K562 (cell line): ENCODE data around the gene ZFAND3. TPM values are rescaled to one million over a fixed set of nuclear protein-coding genes. Genes with fewer than 3 reads are reported as not detected.

Experiments
- ATAC-seq: fragments of 200-7000 bp; cut with Tn5 transposase; 3 replicates; pipeline ENCODE4 v1.9.1; 2020; ENCODE audit warnings: moderate library complexity
- BruUV-seq: library from RNA; stranded (reverse); fragments of 400-500 nt; replicated peaks from 2 replicates; lab custom pipeline; 2021; lab: Mats Ljungman, UMichigan
- CTCF ChIA-PET: fragments of 300-600 bp; formaldehyde crosslinking; extraction: SDS; loops from one replicate; lab custom pipeline; 2021; ENCODE audit warnings: low intra/inter-chr PET ratio; lab: Yijun Ruan, JAX
- POLR2A ChIA-PET: fragments of 300-600, 350-650 bp; sonication (Branson Sonifier 250); formaldehyde crosslinking; extraction: SDS; loops from one replicate; lab custom pipeline; 2021; ENCODE audit warnings: antibody characterized with exemption, inconsistent platforms; lab: Yijun Ruan, JAX
- DNase-seq, 4 experiments: peaks; one replicate each; pipeline versions ENCODE4 v3.0.0 to v3.0.0-alpha.2; 2011 to 2018; ENCODE audit warnings: low spot score in 3 of 4, mixed read lengths in 3 of 4; ENCODE audit errors: extremely low read depth in 1 of 4
- FAIRE-seq: peaks from 2 replicates; lab custom pipeline; 2011; peaks lifted over from hg19 to GRCh38; lab: Jason Lieb, UNC
- H2AFZ ChIP-seq: 2 replicates; pipeline ENCODE4 v1.6.0; 2011; ENCODE audit warnings: low read depth, low read length, control low read depth, inconsistent platforms
- H3K27ac ChIP-seq: fragments of 200-600 bp; 3 replicates; pipeline ENCODE4 v1.8.0; 2011; ENCODE audit warnings: low read depth, mild to moderate bottlenecking, control low read depth, inconsistent platforms, low read length, moderate library complexity, mixed read lengths; ENCODE audit errors: extremely low read depth
- H3K27me3 ChIP-seq, 2 experiments: fragments of 300-600 bp in 1 of 2; 2 replicates in 1 of 2; 3 replicates in 1 of 2; pipeline versions ENCODE4 v1.6.0 to v1.8.0; 2011; ENCODE audit warnings: inconsistent platforms in 2 of 2, low read length in 2 of 2, mild to moderate bottlenecking in 1 of 2, mixed read lengths in 1 of 2, moderate library complexity in 1 of 2; ENCODE audit not compliant: control insufficient read depth in 2 of 2, insufficient read depth in 2 of 2
- H3K36me3 ChIP-seq: fragments of 300-600 bp; 3 replicates; pipeline ENCODE4 v1.8.0; 2011; ENCODE audit warnings: mild to moderate bottlenecking, low read length, inconsistent platforms; ENCODE audit not compliant: control insufficient read depth, insufficient read depth
- H3K4me1 ChIP-seq, 2 experiments: fragments of 200-600 bp in 1 of 2; replicated peaks in 1 of 2; 2 replicates in 1 of 2; 3 replicates in 1 of 2; pipeline versions ENCODE4 v1.5.1 to v1.8.0; 2011; ENCODE audit warnings: inconsistent platforms in 2 of 2, low read length in 2 of 2, mild to moderate bottlenecking in 1 of 2, mixed read lengths in 1 of 2, moderate library complexity in 1 of 2; ENCODE audit not compliant: control insufficient read depth in 2 of 2, insufficient read depth in 2 of 2
- H3K4me2 ChIP-seq: 2 replicates; pipeline ENCODE4 v1.6.1; 2011; ENCODE audit warnings: low read length, control low read depth, inconsistent platforms, mixed read lengths; ENCODE audit not compliant: insufficient read depth
- H3K4me3 ChIP-seq: fragments of 200-600 bp; sonication (generic), shearing (Covaris generic); 2 replicates; pipeline ENCODE4 v1.5.1; 2016; ENCODE audit warnings: control low read depth, inconsistent platforms
- H3K79me2 ChIP-seq: fragments of 200-600 bp; 3 replicates; pipeline ENCODE4 v1.8.0; 2011; ENCODE audit warnings: low read length, inconsistent platforms; ENCODE audit not compliant: control insufficient read depth, insufficient read depth
- H3K9ac ChIP-seq, 2 experiments: 2 replicates each; pipeline versions ENCODE4 v1.6.0 to v1.6.1; 2011; ENCODE audit warnings: low read depth in 2 of 2, low read length in 2 of 2, control low read depth in 1 of 2, inconsistent platforms in 1 of 2, mild to moderate bottlenecking in 1 of 2, mixed read lengths in 1 of 2; ENCODE audit not compliant: insufficient read depth in 1 of 2
- H3K9me1 ChIP-seq: one replicate; pipeline ENCODE4 v1.6.0; 2011; ENCODE audit warnings: inconsistent platforms, mild to moderate bottlenecking, low read length, moderate library complexity; ENCODE audit not compliant: control insufficient read depth, insufficient read depth
- H3K9me3 ChIP-seq: replicated peaks from 2 replicates; pipeline ENCODE4 v1.5.1; 2011; ENCODE audit warnings: low read depth, low read length, inconsistent platforms; ENCODE audit not compliant: control insufficient read depth, insufficient read depth
- H4K20me1 ChIP-seq: replicated peaks from 2 replicates; pipeline ENCODE4 v1.6.1; 2011; ENCODE audit warnings: low read length, inconsistent platforms, mixed read lengths; ENCODE audit not compliant: control insufficient read depth, insufficient read depth
- ARID3B ChIP-seq: fragments of 250-450 bp; sonication (Bioruptor Pico); IDR thresholded peaks from 2 replicates; pipeline ENCODE4 v1.4.0; 2020; ENCODE audit warnings: borderline replicate concordance
- CTCF ChIP-seq, 3 experiments: IDR thresholded peaks in 2 of 3; conservative IDR thresholded peaks in 1 of 3; 2 replicates each; pipeline ENCODE4 v1.5.1; 2011 to 2012; ENCODE audit warnings: low read length in 3 of 3, mild to moderate bottlenecking in 3 of 3, control low read depth in 2 of 3, improper control_type of control experiment in 1 of 3, inconsistent platforms in 1 of 3, low read depth in 1 of 3, mixed read lengths in 1 of 3, moderate library complexity in 1 of 3; ENCODE audit not compliant: insufficient read depth in 2 of 3
- FOXA1 ChIP-seq: fragments of 450-650 bp; IDR thresholded peaks from 2 replicates; pipeline ENCODE4 v1.6.1; 2016; ENCODE audit warnings: mild to moderate bottlenecking, borderline replicate concordance
- POLR3G ChIP-seq: IDR thresholded peaks from 2 replicates; pipeline ENCODE4 v1.6.1; 2011; ENCODE audit not compliant: insufficient read length, insufficient replicate concordance; ENCODE audit errors: extremely low read depth
- RCOR1 ChIP-seq, 2 experiments: IDR thresholded peaks; 2 replicates each; pipeline ENCODE4 v1.6.1; 2012; ENCODE audit warnings: low read depth in 2 of 2, low read length in 2 of 2, borderline replicate concordance in 1 of 2, improper control_type of control experiment in 1 of 2
- SPI1 ChIP-seq: IDR thresholded peaks from 2 replicates; pipeline ENCODE4 v1.6.1; 2011; ENCODE audit warnings: low read depth, low read length, control low read depth, borderline replicate concordance
- ZFP36 ChIP-seq: fragments of 150-350 bp; IDR thresholded peaks from 2 replicates; pipeline ENCODE4 v1.6.1; 2018; ENCODE audit warnings: low read length, low read depth; ENCODE audit not compliant: partially characterized antibody
- ZNF551 ChIP-seq: fragments of 250-450 bp; sonication (Bioruptor Pico); IDR thresholded peaks from 2 replicates; pipeline ENCODE4 v1.5.0; 2021; ENCODE audit warnings: mild to moderate bottlenecking, moderate library complexity
- WGBS: fragments of 100-300 bp; shearing (Covaris generic); methylation state at CpG from one replicate; pipeline ENCODE4 v1.1.6; 2016; ENCODE audit warnings: low coverage, mixed read lengths; ENCODE audit not compliant: insufficient coverage; ENCODE audit errors: missing lambda C conversion rate; 5-methylcytosine and 5-hydroxymethylcytosine counted together
- in situ Hi-C: fragments of 300-500 bp; cut with MboI; formaldehyde crosslinking; loops from 4 replicates; pipeline ENCODE4 v1.15.0; 2018; ENCODE audit warnings: inconsistent platforms, mixed read lengths
- intact Hi-C: fragments of 100-400 bp; cut with micrococcal nuclease; formaldehyde crosslinking; loops from 2 replicates; pipeline ENCODE4 v1.14.2; 2022
- polyA plus RNA-seq, 8 experiments: library from polyadenylated mRNA; depleted of rRNA in 4 of 8; stranded (reverse) in 5 of 8; unstranded in 3 of 8; fragments of >200 nt; fragmentation: Nextera tagmentation in 2 of 8; fragmentation: Illumina TruSeq in 1 of 8; extraction: Ambion mirVana in 2 of 8; extraction: Trizol in 1 of 8; gene quantifications; 2 replicates each; pipeline versions ENCODE4 v1.2.1 to v1.2.3, GENCODE V29; 2011 to 2014; ENCODE audit warnings: inconsistent platforms in 1 of 8, missing spikeins in 1 of 8
- total RNA-seq, 7 experiments: library from RNA; depleted of rRNA in 6 of 7; stranded (reverse); fragments of >200 nt in 6 of 7; fragmentation: Illumina TruSeq in 2 of 7; extraction: Trizol in 2 of 7; gene quantifications; 2 replicates each; pipeline versions ENCODE4 v1.2.1 to v1.2.3, GENCODE V29; 2011 to 2021; ENCODE audit warnings: low replicate concordance in 1 of 7

ZFAND3 gene
- total and polyA plus RNA-seq, 9 of the 15 experiments (the other 6 are each of a cell fraction or from before 2014, with no cell fraction given) = 0.81 to 26.6 (median 11.8) TPM

- Histone ChIP-seq H3K9ac (no peak overlapping the region), H3K9me1 (no peaks in the 10 kb centered on the region), H4K20me1 (peaks cover 10% of the 10 kb centered on the region; the same call in 1 of the 2 replicates), H3K36me3 (no peaks in the 10 kb centered on the region), H3K4me1 (no peaks in the 10 kb centered on the region; a peak in 1 of 5 replicates), H3K4me2 (no peak overlapping the region), H3K27ac (no peak overlapping the region), H2AFZ (no peak overlapping the region), H3K4me3 (no peak overlapping the region), H3K9me3 (no peaks in the 10 kb centered on the region), H3K27me3 (peaks cover 55 to 79% of the 10 kb centered on the region in 2 experiments), H3K79me2 (no peaks in the 10 kb centered on the region)
- WGBS = 8% methylated on average over 2 of the region's 2 CpGs
- no peak for DNase-seq
- no TSS peak for BruUV-seq
- intact Hi-C loops (no loop called here), in situ Hi-C loops (no loop called here)
- no peak for FAIRE-seq
- ChIA-PET CTCF (no interaction called here), POLR2A (no interaction called here)
- TF ChIP-seq ZFP36 (peak; percentile 79), SPI1 (no peak)
- ATAC-seq = no peak
These were observed 359.0 kb downstream of the ZFAND3 start for GRCh38 chr6:38178584-38178886.

- intact Hi-C loops (no loop called here), in situ Hi-C loops (no loop called here)
- Histone ChIP-seq H3K9me1 (no peaks in the 10 kb centered on the region), H3K9me3 (no peaks in the 10 kb centered on the region), H3K79me2 (no peaks in the 10 kb centered on the region), H3K9ac (no peak overlapping the region), H3K27ac (no peak overlapping the region), H3K36me3 (no peaks in the 10 kb centered on the region), H3K27me3 (peaks cover 50 to 78% of the 10 kb centered on the region in 2 experiments), H2AFZ (no peak overlapping the region), H3K4me2 (no peak overlapping the region), H3K4me1 (no peaks in the 10 kb centered on the region; a peak in 1 of 5 replicates), H3K4me3 (no peak overlapping the region), H4K20me1 (peaks cover 7% of the 10 kb centered on the region; the same call in 1 of the 2 replicates)
- ChIA-PET CTCF (no interaction called here), POLR2A (no interaction called here)
- no peak for ATAC-seq
- FAIRE-seq = no peak
- no TSS peak for BruUV-seq
- WGBS = 21% methylated on average over 7 of the region's 7 CpGs
- no peak for DNase-seq
- TF ChIP-seq ARID3B (CRISPR knock-in tag) (no peak), FOXA1 (no peak), ZNF551 (CRISPR knock-in tag) (no peak), CTCF (IDR thresholded peaks at IDR 0.05 in 2 of 3, conservative IDR thresholded peaks at IDR 0.05 in 1 of 3; ENCODE audit: insufficient read depth in 2 of 3, low read depth in 1 of 3, low read length in 3 of 3) (0 out of 6 replicates have a peak, but pooled peaks of 1 of the 3 experiments have one; percentile 2), POLR3G (no peak), RCOR1 (IDR thresholded peaks at IDR 0.05; ENCODE audit: borderline replicate concordance in 1 of 2, low read depth in 2 of 2, low read length in 2 of 2) (no peak)
These were observed 359.8 kb downstream of the ZFAND3 start for GRCh38 chr6:38179300-38179699.
